Smooth muscle cell (in vitro differentiated cells): ENCODE results near the gene DHPS. TPM values are rescaled to one million over a fixed set of nuclear protein-coding genes. Genes with fewer than 3 reads are reported as not detected.
A peak's percentile ranks its signal among the peaks of the same experiment; 100 is the strongest.

Source experiments
- DNase-seq: peaks from one replicate; lab custom pipeline; 2025; ENCODE audit not compliant: unreplicated experiment; lab: John Stamatoyannopoulos, UW
- H2AFZ ChIP-seq: fragments of 200-600 bp; sonication (generic); 2 replicates; pipeline ENCODE4 v1.6.0; 2016; ENCODE audit warnings: antibody characterized with exemption, low read depth, mild to moderate bottlenecking
- H3F3A ChIP-seq: fragments of 200-600 bp; sonication (generic); 2 replicates; pipeline ENCODE4 v1.6.0; 2017; ENCODE audit warnings: antibody characterized with exemption, low read depth
- H3K27ac ChIP-seq: fragments of 200-600 bp; sonication (generic); 2 replicates; pipeline ENCODE4 v1.5.1; 2016; ENCODE audit warnings: low read depth, mild to moderate bottlenecking
- H3K27me3 ChIP-seq: fragments of 200-600 bp; sonication (generic); 2 replicates; pipeline ENCODE4 v1.6.1; 2016; ENCODE audit warnings: low read depth, mild to moderate bottlenecking
- H3K36me3 ChIP-seq: fragments of 200-600 bp; sonication (generic); 2 replicates; pipeline ENCODE4 v1.5.1; 2016; ENCODE audit warnings: low read depth
- H3K4me1 ChIP-seq: fragments of 200-600 bp; sonication (generic); 2 replicates; pipeline ENCODE4 v1.5.1; 2016; ENCODE audit warnings: low read depth
- H3K4me2 ChIP-seq: fragments of 200-600 bp; sonication (generic); 2 replicates; pipeline ENCODE4 v1.6.0; 2016; ENCODE audit warnings: mild to moderate bottlenecking
- H3K4me3 ChIP-seq: fragments of 200-600 bp; sonication (generic); 2 replicates; pipeline ENCODE4 v1.5.1; 2016; ENCODE audit warnings: mild to moderate bottlenecking
- H3K79me2 ChIP-seq: fragments of 200-600 bp; sonication (generic); 2 replicates; pipeline ENCODE4 v1.6.0; 2016; ENCODE audit warnings: low read depth, mild to moderate bottlenecking
- H3K9ac ChIP-seq: fragments of 200-600 bp; sonication (generic); 2 replicates; pipeline ENCODE4 v1.6.0; 2016; ENCODE audit warnings: low read depth
- H3K9me3 ChIP-seq: fragments of 200-600 bp; sonication (generic); replicated peaks from 2 replicates; pipeline ENCODE4 v1.5.1; 2016; ENCODE audit warnings: low read depth
- H4K20me1 ChIP-seq: fragments of 200-600 bp; sonication (generic); 2 replicates; pipeline ENCODE4 v1.6.0; 2016; ENCODE audit warnings: low read depth
- CTCF ChIP-seq: fragments of 200-600 bp; sonication (generic); IDR thresholded peaks from 2 replicates; pipeline ENCODE4 v1.5.1; 2017; ENCODE audit warnings: borderline replicate concordance, mild to moderate bottlenecking, antibody characterized with exemption; ENCODE audit not compliant: insufficient read depth, poor library complexity, severe bottlenecking
- WGBS: methylation state at CpG from one replicate; pipeline ENCODE4 v1.1.7; 2016; ENCODE audit warnings: low lambda C conversion rate; 5-methylcytosine and 5-hydroxymethylcytosine counted together
- polyA plus RNA-seq: library from polyadenylated mRNA; unstranded; fragments of >200 nt; fragmentation: Nextera tagmentation; extraction: Ambion mirVana; gene quantifications from 2 replicates; pipeline ENCODE4 v1.2.1, GENCODE V29; 2016
- total RNA-seq: library from RNA; depleted of rRNA; stranded (reverse); fragments of >200 nt; gene quantifications from 2 replicates; pipeline ENCODE4 v1.2.3, GENCODE V29; 2014

Gene DHPS
- total and polyA plus RNA-seq, 2 experiments from 2014 or later: 43.9 to 67.6 TPM

GRCh38 chr19:12668932-12669269, 12.8 kb downstream of the DHPS start:
- Histone ChIP-seq H3K36me3 (no peaks in the 10 kb centered on the region), H3F3A (no peaks in the 10 kb centered on the region), H3K27ac (peak overlapping the region; percentile 96), H3K4me2 (peak overlapping the region; percentile 96), H3K9ac (peak overlapping the region; percentile 93), H3K4me3 (peak overlapping the region; percentile 65), H2AFZ (peak overlapping the region; percentile 83), H3K9me3 (no peaks in the 10 kb centered on the region), H4K20me1 (no peaks in the 10 kb centered on the region), H3K79me2 (peaks cover 30% of the 10 kb centered on the region), H3K4me1 (peaks cover 13% of the 10 kb centered on the region), H3K27me3 (no peaks in the 10 kb centered on the region)
- DNase-seq: peak; percentile 55
- WGBS: 2% methylated on average over 22 of the region's 24 CpGs
- no peak for TF ChIP-seq CTCF

- 86% methylated on average over 8 of the region's 8 CpGs for WGBS
- H3K27ac ChIP-seq: peak overlapping the region; percentile 96
These were observed 13.3 kb downstream of the DHPS start for GRCh38 chr19:12668346-12668745.

DNA sequence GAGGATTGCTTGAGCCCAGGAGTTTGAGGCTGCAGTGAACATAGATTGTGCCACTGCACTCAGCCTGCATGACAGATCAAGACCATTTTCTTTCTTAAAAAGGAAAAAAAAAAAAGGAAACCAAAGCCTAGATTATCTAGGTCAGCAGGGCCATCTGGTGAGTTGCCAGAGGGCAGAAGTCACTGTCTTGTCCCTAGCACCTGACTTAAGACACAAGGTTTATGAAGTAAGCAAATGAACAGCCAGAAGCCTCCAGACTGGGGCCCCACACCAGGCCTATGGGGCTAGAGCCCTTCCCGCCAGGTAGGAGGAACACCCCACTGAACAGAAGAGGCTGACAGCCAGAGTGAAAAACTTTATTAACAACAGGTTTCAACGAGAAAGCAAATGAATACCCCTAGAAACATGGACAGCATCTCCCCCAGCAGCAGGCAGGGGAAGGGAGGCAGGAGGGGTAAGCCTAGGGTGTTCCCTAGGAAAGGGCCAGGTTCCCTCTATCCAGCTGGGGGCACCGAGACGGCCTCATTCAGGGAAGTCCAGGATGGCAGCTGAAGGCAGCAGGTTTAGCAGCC, 13.9 kb downstream of the DHPS start:
- no peaks in the 10 kb centered on the region for H3K27me3 ChIP-seq
- H3K4me1 ChIP-seq: peaks cover 13% of the 10 kb centered on the region
- H3F3A ChIP-seq: no peaks in the 10 kb centered on the region
- H3K9ac ChIP-seq: peak overlapping the region; percentile 93
- peak overlapping the region; percentile 99 for H3K4me2 ChIP-seq
- peaks cover 30% of the 10 kb centered on the region for H3K79me2 ChIP-seq
- no peaks in the 10 kb centered on the region for H3K9me3 ChIP-seq
- TF ChIP-seq CTCF: no peak
- no peak overlapping the region for H2AFZ ChIP-seq
- WGBS: 93% methylated on average over 4 of the region's 4 CpGs
- no peaks in the 10 kb centered on the region for H4K20me1 ChIP-seq
- DNase-seq: no peak
- H3K27ac ChIP-seq: peak overlapping the region; percentile 83
- H3K36me3 ChIP-seq: no peaks in the 10 kb centered on the region
- peak overlapping the region; percentile 90 for H3K4me3 ChIP-seq

More at GRCh38 chr19:12668346-12668745, 13.3 kb downstream of the DHPS start:
- Histone ChIP-seq H3K79me2 (peaks cover 30% of the 10 kb centered on the region), H4K20me1 (no peaks in the 10 kb centered on the region), H3K9me3 (no peaks in the 10 kb centered on the region), H3K4me1 (peaks cover 13% of the 10 kb centered on the region), H2AFZ (no peak overlapping the region), H3K4me3 (peak overlapping the region; percentile 65), H3K4me2 (peak overlapping the region; percentile 96), H3K9ac (peak overlapping the region; percentile 93), H3K36me3 (no peaks in the 10 kb centered on the region), H3F3A (no peaks in the 10 kb centered on the region), H3K27me3 (no peaks in the 10 kb centered on the region)
- DNase-seq: no peak
- TF ChIP-seq CTCF: no peak
